Measurements from ENCODE around the gene CCNT2. TPM values are rescaled to one million over a fixed set of nuclear protein-coding genes. Genes with fewer than 3 reads are reported as not detected.

Gene CCNT2
- total RNA-seq, 2 experiments from 2014 or later = 32.8 to 45.1 TPM

GRCh38 chr2:135005753-135006152 is 87.1 kb downstream of the CCNT2 start:
- ChIA-PET CTCF (ENCODE audit: unreplicated experiment) (no interaction called here), POLR2A (interaction anchor here (0.7 to 0.8 kb wide), 2 partner anchors 35 to 158 kb away, joined by 3 to 4 read pairs; no protein-coding TSS in a partner anchor)
- H3K9me2 ChIP-seq (ENCODE audit: insufficient read depth, low read length) = no peaks in the 10 kb centered on the region
- no peaks in the 10 kb centered on the region for H3K36me3 ChIP-seq (ENCODE audit: insufficient read depth, low read length)
- H2AFZ ChIP-seq (ENCODE audit: low read length) = no peak overlapping the region
- DNase-seq (ENCODE audit: low spot score) = no peak
- BruUV-seq (replicated peaks) = no TSS peak
- intact Hi-C loops (cut with micrococcal nuclease; ENCODE audit: unreplicated experiment) = loop anchor here (2.0 to 10.0 kb wide), 4 partner anchors 253 to 705 kb away; partner anchors contain the start of genes R3HDM1 and ZRANB3
- TF ChIP-seq EZH2phosphoT487 (IDR thresholded peaks at IDR 0.05; ENCODE audit: borderline replicate concordance, low read depth, low read length) = no peak
- TF ChIP-seq, protein P1, sequence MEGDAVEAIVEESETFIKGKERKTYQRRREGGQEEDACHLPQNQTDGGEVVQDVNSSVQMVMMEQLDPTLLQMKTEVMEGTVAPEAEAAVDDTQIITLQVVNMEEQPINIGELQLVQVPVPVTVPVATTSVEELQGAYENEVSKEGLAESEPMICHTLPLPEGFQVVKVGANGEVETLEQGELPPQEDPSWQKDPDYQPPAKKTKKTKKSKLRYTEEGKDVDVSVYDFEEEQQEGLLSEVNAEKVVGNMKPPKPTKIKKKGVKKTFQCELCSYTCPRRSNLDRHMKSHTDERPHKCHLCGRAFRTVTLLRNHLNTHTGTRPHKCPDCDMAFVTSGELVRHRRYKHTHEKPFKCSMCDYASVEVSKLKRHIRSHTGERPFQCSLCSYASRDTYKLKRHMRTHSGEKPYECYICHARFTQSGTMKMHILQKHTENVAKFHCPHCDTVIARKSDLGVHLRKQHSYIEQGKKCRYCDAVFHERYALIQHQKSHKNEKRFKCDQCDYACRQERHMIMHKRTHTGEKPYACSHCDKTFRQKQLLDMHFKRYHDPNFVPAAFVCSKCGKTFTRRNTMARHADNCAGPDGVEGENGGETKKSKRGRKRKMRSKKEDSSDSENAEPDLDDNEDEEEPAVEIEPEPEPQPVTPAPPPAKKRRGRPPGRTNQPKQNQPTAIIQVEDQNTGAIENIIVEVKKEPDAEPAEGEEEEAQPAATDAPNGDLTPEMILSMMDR (conservative IDR thresholded peaks at IDR 0.05; ENCODE audit: low read length) = no peak
- no peaks in the 10 kb centered on the region for H4K20me1 ChIP-seq (ENCODE audit: insufficient read depth, low read length)
- no peak overlapping the region for H3K27ac ChIP-seq (ENCODE audit: low read depth, low read length, poor library complexity, severe bottlenecking)
- no peak overlapping the region for H3K4me2 ChIP-seq (ENCODE audit: low read length)
- H3K4me3 ChIP-seq (ENCODE audit: low read depth, low read length, poor library complexity, severe bottlenecking) = no peak overlapping the region
- no peaks in the 10 kb centered on the region for H3K9me3 ChIP-seq (ENCODE audit: low read length)
- H3K79me2 ChIP-seq (ENCODE audit: insufficient read depth, low read depth, low read length) = no peaks in the 10 kb centered on the region
- H3K4me1 ChIP-seq (ENCODE audit: insufficient read depth, low read length, poor library complexity, severe bottlenecking) = no peaks in the 10 kb centered on the region

Other genes starting within 250 kb of the CCNT2 start
- gene TMEM163, start 199.8 kb upstream of the CCNT2 start, total RNA-seq (2014; rRNA removed; shearing (Covaris generic)) = not detected in 2 replicates
- 0.31 and 0.51 TPM in 2 replicates for gene TMEM163, start 199.8 kb upstream of the CCNT2 start, total RNA-seq (2022)
- gene ACMSD, start 80.2 kb upstream of the CCNT2 start, total RNA-seq (2014; rRNA removed; shearing (Covaris generic)) = not detected in 2 replicates
- gene ACMSD, start 80.2 kb upstream of the CCNT2 start, total RNA-seq (2022) = not detected in 2 replicates
- not detected in 2 replicates for gene MAP3K19, start 128.6 kb downstream of the CCNT2 start, total RNA-seq (2014; rRNA removed; shearing (Covaris generic))
- gene MAP3K19, start 128.6 kb downstream of the CCNT2 start, total RNA-seq (2022) = not detected in 2 replicates
- 40.2 and 49.2 TPM in 2 replicates for gene RAB3GAP1, start 133.5 kb downstream of the CCNT2 start, total RNA-seq (2014; rRNA removed; shearing (Covaris generic))
- gene RAB3GAP1, start 133.5 kb downstream of the CCNT2 start, total RNA-seq (2022) = 63.6 and 69.8 TPM in 2 replicates

Data from OCI-LY7 (cell line).